PC-3 (cell line): ENCODE measurements around the gene ZAP70. TPM values are rescaled to one million over a fixed set of nuclear protein-coding genes. Genes with fewer than 3 reads are reported as not detected.

ENCODE experiments used
- ATAC-seq: fragments of 200-7000 bp; cut with Tn5 transposase; 2 replicates; pipeline ENCODE4 v1.9.1; 2020; ENCODE audit warnings: mild to moderate bottlenecking, moderate library complexity
- BruUV-seq: library from RNA; stranded (reverse); fragments of 400-500 nt; replicated peaks from 2 replicates; lab custom pipeline; 2021; lab: Mats Ljungman, UMichigan
- CTCF ChIA-PET: fragments of 300-600 bp; sonication (Branson Sonifier 250); formaldehyde crosslinking; loops from one replicate; lab custom pipeline; 2022; ENCODE audit warnings: antibody characterized with exemption; lab: Charles Lee
- POLR2A ChIA-PET: fragments of 300-600 bp; sonication (Branson Sonifier 250); formaldehyde crosslinking; loops from one replicate; lab custom pipeline; 2022; ENCODE audit warnings: antibody characterized with exemption; ENCODE audit not compliant: unreplicated experiment; lab: Charles Lee
- DNase-seq: peaks from one replicate; pipeline ENCODE4 v3.0.0-alpha.2; 2015
- H2AFZ ChIP-seq: fragments of 300-600 bp; sonication (generic); 2 replicates; pipeline ENCODE4 v1.6.0; 2016; ENCODE audit warnings: antibody characterized with exemption, low read length
- H3F3A ChIP-seq: fragments of 300-600 bp; sonication (generic); one replicate; pipeline ENCODE4 v1.6.0; 2017; ENCODE audit warnings: antibody characterized with exemption, low read length, control low read depth, mild to moderate bottlenecking; ENCODE audit not compliant: unreplicated experiment
- H3K27ac ChIP-seq: fragments of 300-600 bp; sonication (generic); 2 replicates; pipeline ENCODE4 v1.5.1; 2016; ENCODE audit warnings: mild to moderate bottlenecking, low read length
- H3K27me3 ChIP-seq: fragments of 300-600 bp; sonication (generic); 2 replicates; pipeline ENCODE4 v1.6.1; 2016; ENCODE audit warnings: low read length, mixed read lengths
- H3K36me3 ChIP-seq: fragments of 300-600 bp; sonication (generic); 2 replicates; pipeline ENCODE4 v1.6.1; 2016; ENCODE audit warnings: low read depth, mixed run types, low read length, mixed read lengths
- H3K4me1 ChIP-seq: fragments of 300-600 bp; sonication (generic); 2 replicates; pipeline ENCODE4 v1.5.1; 2016; ENCODE audit warnings: low read length; ENCODE audit not compliant: insufficient read depth
- H3K4me2 ChIP-seq: fragments of 300-600 bp; sonication (generic); 2 replicates; pipeline ENCODE4 v1.6.0; 2016; ENCODE audit warnings: low read length
- H3K4me3 ChIP-seq: fragments of 300-600 bp; sonication (generic); 2 replicates; pipeline ENCODE4 v1.5.1; 2016; ENCODE audit warnings: mild to moderate bottlenecking, low read length, mixed read lengths
- H3K79me2 ChIP-seq: fragments of 300-600 bp; sonication (generic); 2 replicates; pipeline ENCODE4 v1.6.1; 2017; ENCODE audit warnings: low read length, mixed read lengths
- H3K9ac ChIP-seq: fragments of 300-600 bp; sonication (generic); 2 replicates; pipeline ENCODE4 v1.6.0; 2016; ENCODE audit warnings: mild to moderate bottlenecking, low read length
- H3K9me2 ChIP-seq: fragments of 300-600 bp; sonication (generic); replicated peaks from 2 replicates; pipeline ENCODE4 v1.6.1; 2016; ENCODE audit warnings: mixed run types, low read length, mixed read lengths
- H3K9me3 ChIP-seq: fragments of 300-600 bp; sonication (generic); 2 replicates; pipeline ENCODE4 v1.6.1; 2016; ENCODE audit warnings: low read length, mixed read lengths
- H4K20me1 ChIP-seq: fragments of 300-600 bp; sonication (generic); 2 replicates; pipeline ENCODE4 v1.6.1; 2016; ENCODE audit warnings: low read length, mixed read lengths
- EZH2 ChIP-seq: fragments of 300-600 bp; sonication (generic); IDR thresholded peaks from one replicate; pipeline ENCODE4 v1.6.1; 2017; ENCODE audit warnings: antibody characterized with exemption, mild to moderate bottlenecking, low read length; ENCODE audit not compliant: unreplicated experiment
- EZH2phosphoT487 ChIP-seq: fragments of 300-600 bp; sonication (generic); IDR thresholded peaks from 2 replicates; pipeline ENCODE4 v1.6.1; 2018; ENCODE audit warnings: mild to moderate bottlenecking, antibody characterized with exemption, low read length, borderline replicate concordance
- intact Hi-C: fragments of 100-400 bp; cut with micrococcal nuclease; formaldehyde crosslinking; loops from 2 replicates; pipeline ENCODE4 v1.9.0; 2023
- total RNA-seq: library from RNA; depleted of rRNA; stranded (reverse); fragments of >200 nt; gene quantifications from 2 replicates; pipeline ENCODE4 v1.2.3, GENCODE V29; 2014
- TF ChIP-seq, protein P1 (sequence below): fragments of 300-600 bp; sonication (generic); conservative IDR thresholded peaks from 2 replicates; pipeline ENCODE4 v1.5.1; 2017; ENCODE audit warnings: antibody characterized with exemption, low read depth, mild to moderate bottlenecking, low read length

ZAP70 gene
- total RNA-seq, 1 experiment from 2014 or later, result not detected

DNA sequence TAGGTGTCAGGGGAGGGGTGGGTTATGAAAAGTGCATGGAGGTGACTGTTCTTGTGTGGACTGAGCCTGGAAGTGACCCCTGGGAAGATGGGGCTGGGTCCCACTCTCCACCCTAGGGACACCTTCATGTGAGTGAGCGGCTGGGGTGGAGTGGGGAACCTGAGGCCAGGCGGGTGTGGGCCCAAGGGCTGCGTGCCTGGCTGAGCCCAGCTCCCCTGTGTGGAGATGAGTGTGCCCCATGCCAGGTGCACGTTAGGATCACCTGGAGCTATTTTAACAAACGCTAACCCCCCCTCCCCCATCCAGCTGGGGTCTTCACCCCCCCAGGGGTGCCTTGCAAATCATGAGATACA is 26.5 kb downstream of the ZAP70 start:
- Histone ChIP-seq H3K4me1 (peaks cover 11% of the 10 kb centered on the region), H4K20me1 (no peaks in the 10 kb centered on the region), H3K4me3 (no peak overlapping the region), H3K36me3 (no peaks in the 10 kb centered on the region; the same call in 1 of the 2 replicates), H3K27me3 (no peaks in the 10 kb centered on the region), H3K9ac (no peak overlapping the region), H3K9me3 (no peaks in the 10 kb centered on the region), H2AFZ (no peak overlapping the region), H3F3A (no peaks in the 10 kb centered on the region), H3K79me2 (no peaks in the 10 kb centered on the region), H3K27ac (no peak overlapping the region), H3K9me2 (no peaks in the 10 kb centered on the region), H3K4me2 (no peak overlapping the region)
- POLR2A ChIA-PET, result interaction anchor here (0.6 kb wide), 1 partner anchor 11 kb away, joined by 5 read pairs; no protein-coding TSS in a partner anchor
- intact Hi-C loops, result no loop called here
- no TSS peak for BruUV-seq
- CTCF ChIA-PET, result interaction anchor here (0.7 kb wide), 2 partner anchors 13 to 558 kb away, joined by 4 read pairs; no protein-coding TSS in a partner anchor
- no peak for DNase-seq
- no peak for ATAC-seq
- TF ChIP-seq EZH2, result no peak

DNA sequence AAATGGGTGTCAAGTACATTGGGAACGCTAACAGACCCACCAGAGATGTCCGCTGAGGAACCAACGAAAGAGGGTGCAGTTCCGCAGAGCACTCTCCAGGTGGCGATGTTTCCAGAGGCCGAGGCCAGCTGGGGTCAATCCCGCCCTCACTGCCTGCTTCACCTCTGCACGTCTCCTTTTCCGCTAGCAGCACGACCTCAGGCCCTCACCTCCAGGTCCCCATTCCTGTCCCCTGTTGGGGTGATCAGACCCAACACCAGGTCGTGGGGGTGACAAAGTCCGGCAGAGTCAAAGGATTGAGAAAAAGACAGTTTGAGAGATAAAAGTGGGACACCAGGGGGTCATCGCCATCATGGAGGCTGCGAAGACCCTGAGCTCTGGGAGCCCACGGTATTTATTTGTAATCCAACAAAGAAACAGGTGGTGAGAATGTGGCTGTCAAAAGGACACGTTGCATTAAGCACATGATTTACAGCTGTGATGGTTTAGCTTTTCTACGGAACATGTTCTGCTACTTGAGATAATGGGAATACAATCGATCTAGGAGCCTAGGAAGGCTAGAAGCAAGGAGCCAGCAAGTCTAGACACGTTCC is 27.3 kb downstream of the ZAP70 start:
- no peak for ATAC-seq
- CTCF ChIA-PET, result interaction anchor here (0.7 to 1.0 kb wide), 2 partner anchors 12 to 17 kb away, joined by 4 to 6 read pairs; no protein-coding TSS in a partner anchor
- intact Hi-C loops, result no loop called here
- POLR2A ChIA-PET, result interaction anchor here (0.6 kb wide), 2 partner anchors 12 to 18 kb away, joined by 3 to 5 read pairs; no protein-coding TSS in a partner anchor
- H3F3A ChIP-seq, result no peaks in the 10 kb centered on the region
- peak; percentile 49 for DNase-seq
- H3K4me3 ChIP-seq, result no peak overlapping the region
- no peaks in the 10 kb centered on the region for H3K9me3 ChIP-seq
- H3K36me3 ChIP-seq, result no peaks in the 10 kb centered on the region; the same call in 1 of the 2 replicates
- no peaks in the 10 kb centered on the region for H3K79me2 ChIP-seq
- H3K27me3 ChIP-seq, result no peaks in the 10 kb centered on the region
- TF ChIP-seq EZH2 (no peak), EZH2phosphoT487 (no peak)
- TF ChIP-seq, protein P1, sequence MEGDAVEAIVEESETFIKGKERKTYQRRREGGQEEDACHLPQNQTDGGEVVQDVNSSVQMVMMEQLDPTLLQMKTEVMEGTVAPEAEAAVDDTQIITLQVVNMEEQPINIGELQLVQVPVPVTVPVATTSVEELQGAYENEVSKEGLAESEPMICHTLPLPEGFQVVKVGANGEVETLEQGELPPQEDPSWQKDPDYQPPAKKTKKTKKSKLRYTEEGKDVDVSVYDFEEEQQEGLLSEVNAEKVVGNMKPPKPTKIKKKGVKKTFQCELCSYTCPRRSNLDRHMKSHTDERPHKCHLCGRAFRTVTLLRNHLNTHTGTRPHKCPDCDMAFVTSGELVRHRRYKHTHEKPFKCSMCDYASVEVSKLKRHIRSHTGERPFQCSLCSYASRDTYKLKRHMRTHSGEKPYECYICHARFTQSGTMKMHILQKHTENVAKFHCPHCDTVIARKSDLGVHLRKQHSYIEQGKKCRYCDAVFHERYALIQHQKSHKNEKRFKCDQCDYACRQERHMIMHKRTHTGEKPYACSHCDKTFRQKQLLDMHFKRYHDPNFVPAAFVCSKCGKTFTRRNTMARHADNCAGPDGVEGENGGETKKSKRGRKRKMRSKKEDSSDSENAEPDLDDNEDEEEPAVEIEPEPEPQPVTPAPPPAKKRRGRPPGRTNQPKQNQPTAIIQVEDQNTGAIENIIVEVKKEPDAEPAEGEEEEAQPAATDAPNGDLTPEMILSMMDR, result peak; percentile 75
- H3K9me2 ChIP-seq, result no peaks in the 10 kb centered on the region
- H4K20me1 ChIP-seq, result no peaks in the 10 kb centered on the region
- H2AFZ ChIP-seq, result no peak overlapping the region
- H3K27ac ChIP-seq, result no peak overlapping the region
- BruUV-seq, result no TSS peak
- no peak overlapping the region for H3K9ac ChIP-seq
- H3K4me1 ChIP-seq, result peaks cover 11% of the 10 kb centered on the region
- H3K4me2 ChIP-seq, result no peak overlapping the region

DNA sequence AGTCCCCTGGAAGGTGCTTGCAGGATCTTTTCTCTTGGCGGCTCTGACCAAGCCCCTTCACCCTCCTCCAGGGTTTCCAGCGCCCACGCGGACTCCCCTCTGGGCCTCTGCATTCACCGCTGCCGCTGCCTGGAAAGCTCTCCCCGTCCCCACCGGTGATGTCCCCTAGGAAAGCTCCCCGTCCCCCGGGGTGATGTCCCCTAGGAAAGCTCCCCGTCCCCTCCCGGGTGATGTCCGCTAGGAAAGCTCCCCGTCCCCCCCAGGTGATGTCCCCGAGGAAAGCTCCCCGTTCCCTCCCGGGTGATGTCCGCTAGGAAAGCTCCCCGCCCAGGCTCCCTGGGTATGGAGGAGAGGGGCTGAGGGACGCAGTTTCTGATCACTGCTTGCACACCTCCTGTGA is 27.9 kb downstream of the ZAP70 start:
- H3K4me3 ChIP-seq, result no peak overlapping the region
- BruUV-seq, result no TSS peak
- H2AFZ ChIP-seq, result no peak overlapping the region
- intact Hi-C loops, result no loop called here
- POLR2A ChIA-PET, result interaction anchor here (0.6 kb wide), 1 partner anchor 18 kb away, joined by 3 read pairs; no protein-coding TSS in a partner anchor
- no peaks in the 10 kb centered on the region for H3K79me2 ChIP-seq
- TF ChIP-seq EZH2phosphoT487 (no peak), EZH2 (no peak)
- TF ChIP-seq, protein P1, result no peak
- CTCF ChIA-PET, result interaction anchor here (1.0 kb wide), 1 partner anchor 17 kb away, joined by 6 read pairs; no protein-coding TSS in a partner anchor
- H4K20me1 ChIP-seq, result no peaks in the 10 kb centered on the region
- H3K9me2 ChIP-seq, result no peaks in the 10 kb centered on the region
- H3K9me3 ChIP-seq, result no peaks in the 10 kb centered on the region
- H3K4me2 ChIP-seq, result no peak overlapping the region
- H3K9ac ChIP-seq, result no peak overlapping the region
- H3K4me1 ChIP-seq, result peaks cover 11% of the 10 kb centered on the region
- ATAC-seq (no peak), DNase-seq (no peak)
- H3K36me3 ChIP-seq, result no peaks in the 10 kb centered on the region; the same call in 1 of the 2 replicates
- H3K27ac ChIP-seq, result no peak overlapping the region
- H3K27me3 ChIP-seq, result no peaks in the 10 kb centered on the region
- H3F3A ChIP-seq, result no peaks in the 10 kb centered on the region
